ENCODE data around the gene WDR75.
"Not testable (repeated sequence)": the region's sequence is repeated elsewhere in the genome, so short reads cannot be mapped to it uniquely, and the experiment has no call there.

The WDR75 gene

DNA sequence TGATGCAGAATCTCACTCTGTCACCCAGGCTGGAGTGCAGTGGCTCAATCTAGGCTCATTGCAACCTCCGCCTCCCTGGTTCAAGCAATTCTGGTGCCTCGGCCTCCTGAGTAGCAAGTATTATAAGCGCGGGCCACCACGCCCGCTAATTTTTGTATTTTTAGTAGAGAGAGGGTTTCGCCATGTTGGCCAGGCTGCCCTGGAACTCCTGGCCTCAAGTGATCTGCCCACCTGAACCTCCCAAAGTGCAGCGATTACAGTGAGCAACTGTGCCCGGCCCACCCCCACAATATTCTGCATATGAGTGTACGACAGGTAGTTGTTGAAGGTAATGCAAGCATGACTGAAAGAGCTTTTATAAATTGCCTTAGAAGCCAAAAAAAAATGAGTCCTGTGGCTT, 1.2 kb downstream of the WDR75 start:
- no peak for DNase-seq

DNA sequence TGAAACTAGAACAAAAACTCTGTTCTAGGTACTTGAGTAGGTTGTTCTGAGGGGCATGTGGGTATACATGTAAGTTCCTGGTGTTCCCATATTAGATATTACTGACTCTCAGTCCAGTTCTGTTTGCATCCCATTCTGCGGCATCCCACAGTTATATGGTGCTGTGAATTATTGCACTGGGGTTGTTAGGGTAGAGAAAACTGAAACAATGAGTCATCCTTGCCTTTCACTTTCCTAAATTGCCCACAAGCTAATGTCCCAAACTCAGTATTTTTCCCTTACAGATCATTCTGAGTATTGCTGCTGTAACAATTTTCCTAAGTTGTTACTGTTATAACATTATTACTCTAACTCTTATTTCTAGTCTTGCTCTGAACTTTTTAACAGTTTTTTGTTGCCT, 3.0 kb downstream of the WDR75 start:
- no peak for DNase-seq

DNA sequence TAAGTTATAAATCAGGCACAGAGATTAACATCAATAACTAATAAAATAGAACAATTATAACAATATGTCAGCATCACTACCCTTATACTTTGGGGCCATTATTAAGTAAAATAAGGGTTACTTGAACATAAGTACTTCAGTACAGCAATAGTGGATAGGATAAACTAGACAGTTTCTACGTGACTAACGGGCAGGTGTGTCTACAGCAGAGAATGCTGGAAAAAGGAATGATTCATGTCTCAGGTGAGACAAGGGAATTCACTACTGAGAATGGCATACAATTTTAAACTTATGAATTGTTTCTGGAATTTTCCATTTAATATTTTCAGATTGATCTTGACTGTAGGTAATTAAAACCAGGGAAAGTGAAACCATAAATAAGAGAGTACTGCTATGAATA, 5.5 kb downstream of the WDR75 start:
- no peak for DNase-seq

DNA sequence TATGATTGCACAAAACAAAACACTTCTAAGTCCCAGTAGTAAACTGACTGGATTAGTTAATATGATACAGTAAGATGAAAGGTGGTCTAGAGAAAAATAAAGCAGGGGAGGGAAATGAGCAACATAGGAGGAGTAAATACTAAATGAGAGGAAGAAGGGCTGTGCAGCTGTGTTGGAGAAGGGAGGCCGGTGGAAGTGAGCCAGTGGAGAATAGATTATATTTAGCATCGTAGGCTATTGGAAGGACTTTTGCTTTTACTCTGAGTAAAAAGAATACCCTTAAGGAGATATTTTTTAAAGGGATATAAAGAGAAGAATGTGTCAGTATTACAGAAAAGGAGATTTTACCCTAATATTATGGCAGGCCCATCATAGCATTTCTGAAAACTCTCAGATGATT, 12.7 kb downstream of the WDR75 start:
- DNase-seq: no peak

DNA sequence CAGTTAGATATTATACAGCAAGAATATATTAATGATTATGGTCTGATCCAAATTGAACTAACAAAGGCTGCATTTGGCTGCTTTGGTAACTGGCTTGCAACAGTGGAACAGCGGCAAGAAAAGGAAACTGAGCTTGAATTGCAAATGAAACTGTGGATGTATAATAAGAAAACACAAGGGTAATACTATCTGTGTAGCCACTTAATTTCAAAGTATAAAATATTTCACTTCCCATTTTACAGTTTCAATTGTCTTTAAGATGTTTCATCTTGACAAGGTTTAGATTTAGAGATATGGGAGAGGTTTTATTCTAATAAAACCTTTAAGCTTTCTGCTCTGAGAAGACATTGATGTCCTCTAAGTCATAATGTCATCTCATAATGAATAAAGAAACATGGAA, 23.8 kb downstream of the WDR75 start:
- DNase-seq: no peak

DNA sequence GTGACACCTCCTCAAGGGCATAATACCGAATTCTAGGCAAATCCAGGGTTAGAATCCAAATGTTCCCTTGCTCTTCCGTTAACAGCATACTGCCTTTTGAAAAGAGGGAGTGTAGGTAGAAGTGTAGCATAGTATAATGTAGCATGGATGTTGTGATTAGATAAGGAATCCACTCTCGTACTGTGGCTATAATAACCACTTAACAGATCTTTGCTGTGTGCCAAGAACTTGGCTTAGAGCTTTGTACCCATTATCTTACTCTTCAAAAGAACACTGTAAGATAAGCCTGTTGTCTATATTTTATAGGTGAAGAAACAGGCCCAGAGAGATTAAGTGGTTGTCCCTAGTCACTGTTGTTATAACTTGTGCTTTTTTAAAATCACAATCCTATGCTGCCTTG, 24.2 kb downstream of the WDR75 start:
- DNase-seq: no peak

DNA sequence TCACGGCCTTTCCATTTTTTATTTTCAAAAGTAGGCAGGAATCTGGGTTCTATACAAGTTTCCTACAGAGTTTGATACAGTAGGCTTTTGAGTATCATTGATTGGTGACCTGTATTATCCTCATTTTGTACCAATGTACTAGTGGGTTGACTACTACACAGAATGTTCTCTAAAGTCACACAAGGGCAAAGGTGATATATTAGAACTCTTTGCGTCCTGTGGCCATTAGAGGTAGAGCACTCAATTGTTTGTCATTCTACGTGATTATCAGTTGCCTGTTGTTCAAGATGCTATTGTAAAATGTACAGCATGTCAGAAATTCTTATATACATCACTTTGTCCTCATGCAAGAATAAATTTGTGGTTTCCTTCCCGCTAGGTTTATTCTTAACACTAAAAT, 24.8 kb downstream of the WDR75 start:
- no peak for DNase-seq

DNA sequence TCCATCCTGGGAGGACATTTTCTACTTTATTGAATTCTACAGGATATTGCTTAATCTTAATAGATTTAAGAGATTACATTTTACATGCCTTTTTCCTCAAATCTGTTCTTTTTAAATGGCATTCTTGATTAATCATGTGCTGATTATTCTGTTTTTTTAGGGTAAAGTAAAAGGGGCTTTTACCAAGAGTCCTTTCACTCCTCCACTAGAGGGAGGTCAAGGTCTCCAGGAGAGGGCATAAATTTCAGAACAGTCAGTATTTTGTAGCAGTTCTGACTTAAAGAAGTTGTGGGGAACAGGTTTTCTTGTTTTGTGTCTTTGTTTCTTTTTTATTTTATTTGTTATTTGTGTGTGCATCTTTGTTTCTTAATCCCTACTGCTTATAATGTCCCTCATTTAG, 25.4 kb downstream of the WDR75 start:
- no peak for DNase-seq

DNA sequence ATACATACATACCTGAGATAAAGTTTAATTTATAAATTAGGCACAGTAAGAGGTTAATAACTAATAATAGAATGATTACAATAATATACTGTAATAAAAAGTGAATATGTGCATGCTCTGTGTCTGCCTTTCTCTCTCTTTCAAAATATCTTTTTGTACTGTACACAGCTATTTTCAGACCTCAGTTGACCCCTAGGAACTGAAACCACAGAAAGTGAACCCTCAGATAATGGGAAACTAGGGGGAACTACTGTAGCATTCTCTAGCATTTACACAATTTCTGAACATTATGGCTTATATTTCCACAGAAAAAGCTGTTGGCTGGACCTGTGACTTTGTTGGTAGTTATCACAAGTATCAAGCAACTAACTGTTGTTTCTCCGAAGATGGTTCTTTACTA, 25.9 kb downstream of the WDR75 start:
- DNase-seq: no peak

DNA sequence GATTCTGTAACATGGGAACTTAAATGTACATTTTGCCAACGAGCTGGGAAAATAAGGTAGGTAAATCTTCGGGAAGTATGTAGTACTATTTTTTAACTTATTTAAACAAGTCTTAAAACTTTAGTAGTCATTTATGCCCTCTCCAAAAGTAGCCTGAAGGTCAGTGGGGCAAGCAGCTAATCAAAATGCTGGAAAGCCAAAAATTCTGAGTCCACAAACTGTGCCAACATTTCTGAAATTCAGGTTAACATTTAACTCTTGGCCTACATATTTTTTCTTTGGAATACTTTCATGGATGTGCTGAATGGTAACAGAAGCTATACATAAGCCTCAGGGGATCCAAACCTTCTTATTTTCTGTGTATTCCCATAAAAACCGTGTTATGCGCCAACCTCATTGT, 26.3 kb downstream of the WDR75 start:
- DNase-seq: no peak

DNA sequence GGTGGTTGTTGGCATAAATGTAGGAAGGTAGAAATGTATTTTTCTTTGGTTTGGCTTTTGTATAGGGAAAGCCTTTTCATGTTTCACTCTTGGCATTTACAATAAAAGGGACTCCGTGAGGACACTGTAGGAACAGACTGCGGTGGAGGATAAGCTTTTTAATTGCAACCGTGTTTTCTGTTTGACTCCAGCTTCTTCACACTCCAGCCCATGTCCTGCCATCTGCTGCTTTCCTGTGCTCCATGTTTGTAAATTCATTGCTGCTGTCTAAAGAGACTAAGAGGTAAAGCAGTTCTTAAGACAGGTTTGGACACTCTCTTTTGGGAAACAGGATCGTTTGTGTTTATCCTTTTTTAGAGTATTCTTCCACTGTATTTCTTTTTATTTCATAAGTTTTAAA, 33.3 kb downstream of the WDR75 start:
- no peak for DNase-seq

DNA sequence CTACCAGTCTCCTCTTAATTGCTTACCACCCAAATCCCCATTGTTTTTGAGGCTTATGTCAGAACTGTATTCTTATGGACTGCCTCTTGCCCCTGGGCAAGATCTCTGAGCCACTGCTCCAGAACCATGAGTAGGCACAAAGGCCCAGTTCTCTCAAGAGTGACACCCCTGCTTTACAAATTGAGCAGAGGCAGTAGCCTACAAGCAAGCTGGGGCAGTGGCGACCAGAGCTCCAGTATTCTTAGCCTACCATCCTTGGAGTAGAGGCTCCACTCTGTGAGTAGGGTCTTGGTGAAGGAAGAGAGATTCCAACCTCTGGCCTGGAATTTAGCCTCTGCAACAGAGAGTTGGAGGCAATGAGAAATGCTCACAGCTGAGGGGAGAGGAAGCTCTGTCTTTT, 36.5 kb downstream of the WDR75 start:
- no peak for DNase-seq

DNA sequence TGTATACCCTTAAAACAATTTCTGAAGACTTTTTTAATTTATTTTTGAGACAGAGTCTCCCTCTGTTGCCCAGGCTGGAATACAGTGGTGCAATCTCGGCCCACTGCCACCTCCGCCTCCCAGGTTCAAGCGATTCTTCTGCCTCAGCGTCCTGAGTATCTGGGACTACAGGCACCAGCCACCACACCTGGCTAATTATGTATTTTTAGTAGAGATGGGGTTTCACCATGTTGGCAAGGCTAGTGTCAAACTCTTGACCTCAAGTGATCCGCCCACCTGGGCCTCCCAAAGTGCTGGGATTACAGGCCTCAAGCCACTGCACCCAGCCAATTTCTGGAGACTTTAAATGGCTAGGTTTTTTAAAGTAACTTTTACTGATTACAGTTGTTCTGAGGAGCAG, 37.0 kb downstream of the WDR75 start:
- DNase-seq: not testable (repeated sequence)

DNA sequence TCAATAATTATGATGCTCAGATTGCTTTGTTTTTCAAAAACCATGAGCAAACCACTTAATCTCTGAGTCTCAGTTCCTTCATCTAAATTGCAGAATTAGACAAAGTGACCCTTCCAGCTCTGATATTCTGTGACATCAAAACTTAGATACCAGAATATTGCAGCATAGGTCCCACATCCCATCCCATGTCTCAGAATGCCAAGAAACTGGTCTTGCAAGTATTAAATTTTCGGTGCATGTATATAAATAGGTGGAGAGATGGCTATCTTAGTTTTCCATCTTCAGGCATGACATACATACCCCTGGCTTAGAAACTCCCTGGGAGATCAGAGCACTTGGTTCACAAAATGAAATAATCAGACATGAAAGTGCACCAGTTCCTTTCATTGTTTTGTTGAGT, 39.8 kb downstream of the WDR75 start:
- DNase-seq: no peak

DNA sequence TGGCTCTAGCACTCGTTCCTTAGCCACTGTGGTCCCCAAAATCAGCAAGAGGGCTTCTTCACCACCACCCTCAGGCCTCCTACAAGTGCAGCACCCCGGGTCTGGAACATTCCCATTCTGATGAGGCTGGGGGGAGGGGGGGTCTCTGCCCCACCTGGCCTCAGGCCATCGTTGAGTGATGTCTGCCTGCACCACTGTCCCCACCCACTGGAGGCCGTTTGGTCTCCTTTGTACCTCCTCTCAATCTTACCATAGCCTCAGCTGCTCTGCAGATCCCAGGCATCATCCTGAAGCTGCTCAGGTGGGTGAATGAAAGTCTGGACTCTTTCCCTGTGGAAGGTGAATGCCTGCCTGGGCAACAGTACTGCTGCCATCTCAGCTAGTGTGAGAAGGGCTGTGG, 42.3 kb downstream of the WDR75 start:
- DNase-seq: no peak

DNA sequence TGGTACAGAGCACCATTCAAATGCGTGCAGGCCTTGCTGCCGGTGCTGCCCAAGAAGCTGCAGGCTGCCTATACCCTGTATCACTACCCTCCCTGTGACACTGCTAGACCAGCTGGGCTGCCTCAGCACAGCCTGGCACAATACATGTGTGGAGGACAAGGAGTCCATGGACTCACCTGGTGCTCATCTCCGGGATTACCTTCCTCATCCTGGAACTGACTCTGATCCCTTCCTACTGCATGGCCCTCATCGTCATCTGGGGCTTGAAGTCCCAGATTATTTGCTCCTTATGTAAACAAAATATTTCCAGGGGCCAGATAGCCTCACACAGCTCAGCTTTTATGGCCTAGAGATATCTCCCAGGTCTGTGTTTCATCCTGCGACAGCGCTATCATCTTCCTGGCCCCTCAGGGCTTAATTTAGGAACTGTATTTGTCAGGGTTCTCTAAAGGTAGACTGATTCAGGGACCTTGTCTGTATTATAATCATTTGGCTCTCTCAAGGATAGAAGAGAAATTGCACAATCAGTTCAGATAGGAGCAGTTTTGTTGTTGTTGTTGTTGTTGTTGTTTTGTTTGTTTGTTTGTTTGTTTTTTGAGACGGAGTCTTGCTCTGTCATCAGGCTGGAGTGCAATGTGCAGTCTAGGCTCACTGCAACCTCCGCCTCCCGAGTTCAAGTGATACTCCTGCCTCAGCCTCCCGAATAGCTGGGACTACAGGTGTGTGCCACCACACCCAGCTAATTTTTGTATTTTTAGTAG, 42.9 kb downstream of the WDR75 start:
- DNase-seq: no peak

DNA sequence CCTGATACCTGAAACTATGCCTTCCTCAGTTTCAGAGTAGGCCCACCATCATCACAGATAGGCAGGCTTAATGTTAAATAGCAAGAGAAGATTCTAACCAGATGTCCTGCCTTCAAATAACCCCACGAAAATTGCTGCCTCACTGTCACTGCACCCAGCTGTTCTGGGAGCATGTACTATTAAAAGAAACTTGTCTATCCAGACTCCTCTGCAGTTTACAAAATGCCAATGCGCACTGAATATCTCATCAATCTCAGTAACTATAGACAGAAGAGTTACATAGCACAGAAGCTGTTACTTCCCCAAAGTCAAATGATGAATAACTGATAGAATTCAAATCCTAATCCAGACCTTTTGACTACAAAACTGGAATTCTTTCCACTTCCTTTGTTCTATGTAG, 43.9 kb downstream of the WDR75 start:
- DNase-seq: no peak

DNA sequence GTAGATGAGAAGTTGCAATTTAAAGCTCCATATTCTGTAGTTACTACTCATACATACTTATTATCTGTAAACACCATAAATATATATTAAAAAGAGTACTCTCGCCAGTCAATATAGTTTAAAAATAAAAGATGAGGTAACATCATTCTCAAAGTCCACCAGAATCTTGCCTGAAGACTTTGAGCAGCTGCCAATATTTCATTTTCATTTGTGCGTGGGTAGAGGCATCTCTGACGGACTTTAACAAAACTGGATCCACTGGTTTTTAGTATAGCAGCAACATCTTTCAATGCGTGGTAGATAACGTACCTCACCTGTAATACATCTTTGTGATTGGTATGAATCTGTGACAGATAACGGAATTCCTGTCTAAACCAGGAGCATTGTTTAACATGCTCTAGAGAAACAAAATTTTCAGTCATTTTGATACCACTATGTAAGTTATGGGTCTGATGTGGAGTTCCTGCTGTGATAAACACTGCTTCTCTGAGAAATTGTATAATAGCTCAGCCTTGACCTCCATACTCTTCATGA, 45.0 kb downstream of the WDR75 start:
- DNase-seq: no peak

DNA sequence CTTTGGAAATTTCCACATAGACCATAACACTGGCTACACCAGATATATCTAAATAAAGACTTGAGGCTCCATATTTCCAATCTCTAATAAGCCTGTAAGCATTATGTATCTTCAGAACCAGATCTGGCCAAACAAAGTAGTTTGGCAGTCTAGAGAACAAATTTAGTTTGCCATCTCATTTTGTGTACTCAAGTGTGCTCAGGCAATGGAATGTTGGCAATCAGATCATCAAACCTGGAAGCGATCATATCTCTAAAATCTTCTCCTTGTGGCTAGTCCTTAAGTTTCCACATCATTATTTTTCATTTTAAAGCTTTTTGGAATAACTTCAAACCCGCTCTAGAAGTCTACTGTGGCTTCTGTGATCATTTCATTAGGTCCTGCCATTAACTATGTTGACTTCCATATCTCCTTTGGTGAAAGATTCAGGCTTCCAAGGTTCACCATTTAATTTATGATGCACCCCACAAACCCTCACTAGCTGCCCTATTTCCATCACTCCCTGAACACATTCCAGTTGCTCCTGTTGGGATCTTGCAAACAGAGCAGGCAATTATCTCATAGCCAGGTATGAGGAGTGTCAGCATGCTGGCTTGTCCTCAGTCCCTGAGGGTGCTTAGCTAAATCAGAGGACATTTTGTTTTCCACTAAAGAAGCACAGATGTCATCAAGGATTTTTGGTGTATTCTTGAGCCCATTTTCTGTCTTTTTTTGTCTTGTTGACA, 46.2 kb downstream of the WDR75 start:
- DNase-seq: no peak

DNA sequence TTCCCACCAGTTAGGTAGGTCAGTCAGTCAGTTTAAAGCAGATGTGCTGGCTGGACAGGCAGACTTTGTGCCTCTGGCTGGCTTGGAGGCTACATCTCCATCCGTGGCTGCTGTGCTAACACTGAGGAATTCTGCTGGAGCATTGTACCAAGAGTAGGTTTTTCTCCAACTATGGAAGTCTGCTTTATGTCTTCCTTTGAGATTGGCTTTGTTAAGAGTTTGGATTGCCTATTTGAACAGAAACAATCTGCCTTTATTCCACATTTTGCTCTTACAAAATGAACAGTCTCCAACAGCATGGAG, 46.7 kb downstream of the WDR75 start:
- DNase-seq: no peak

DNA sequence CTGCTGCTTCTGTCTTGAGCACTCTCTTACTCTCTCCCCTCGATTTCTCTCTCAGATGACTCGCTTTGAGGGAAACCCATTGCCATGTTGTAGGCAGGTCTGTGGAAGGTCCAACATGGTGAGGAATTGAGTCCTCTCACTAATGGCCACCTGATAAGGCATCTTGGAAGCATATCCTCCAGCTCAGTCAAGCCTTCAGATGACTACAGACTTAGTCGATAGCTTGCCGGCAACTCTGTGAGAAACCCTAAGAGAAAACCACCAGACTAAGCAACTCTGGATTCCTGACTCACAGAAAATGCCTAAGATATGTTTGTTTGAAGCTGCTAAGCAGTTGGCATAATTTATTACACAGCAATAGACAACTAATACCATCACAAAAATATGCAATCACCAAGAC, 51.2 kb downstream of the WDR75 start:
- DNase-seq: no peak

DNA sequence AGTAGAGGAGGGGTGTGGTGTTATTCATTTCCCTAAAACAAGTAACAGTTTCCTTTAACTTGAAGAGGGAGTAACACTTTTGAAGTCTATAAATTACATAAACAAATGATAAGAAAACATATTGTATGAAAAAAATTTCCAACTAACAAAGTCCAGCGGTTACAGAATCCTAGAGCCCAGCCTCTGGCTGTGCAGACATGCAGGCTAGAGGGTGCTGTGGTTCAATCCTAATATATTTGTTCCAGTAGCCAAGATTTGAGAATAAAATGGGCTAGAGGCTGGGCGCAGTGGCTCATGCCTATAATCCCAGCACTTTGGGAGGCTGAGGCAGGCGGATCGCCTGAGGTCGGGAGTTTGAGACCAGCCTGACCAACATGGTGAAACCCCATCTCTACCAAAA, 56.9 kb downstream of the WDR75 start:
- DNase-seq: no peak

DNA sequence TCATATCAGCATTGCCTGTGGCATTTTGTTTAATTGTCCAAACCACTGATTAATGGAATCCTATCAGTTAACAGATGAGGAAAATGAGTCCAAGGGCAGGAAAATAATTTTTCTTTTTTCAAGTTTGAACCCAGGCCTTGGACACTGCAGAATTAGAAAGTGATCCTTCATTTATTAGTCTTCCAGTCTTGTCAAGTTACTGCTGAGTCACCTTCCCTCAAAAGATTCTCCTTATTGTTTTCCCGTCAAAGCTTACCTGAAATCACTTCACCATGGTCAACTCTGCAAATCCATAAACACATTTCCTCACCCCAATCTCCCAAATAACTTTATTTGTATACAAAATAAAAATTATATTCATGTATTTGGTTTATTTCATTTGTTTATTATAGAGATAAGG, 57.9 kb downstream of the WDR75 start:
- no peak for DNase-seq

DNA sequence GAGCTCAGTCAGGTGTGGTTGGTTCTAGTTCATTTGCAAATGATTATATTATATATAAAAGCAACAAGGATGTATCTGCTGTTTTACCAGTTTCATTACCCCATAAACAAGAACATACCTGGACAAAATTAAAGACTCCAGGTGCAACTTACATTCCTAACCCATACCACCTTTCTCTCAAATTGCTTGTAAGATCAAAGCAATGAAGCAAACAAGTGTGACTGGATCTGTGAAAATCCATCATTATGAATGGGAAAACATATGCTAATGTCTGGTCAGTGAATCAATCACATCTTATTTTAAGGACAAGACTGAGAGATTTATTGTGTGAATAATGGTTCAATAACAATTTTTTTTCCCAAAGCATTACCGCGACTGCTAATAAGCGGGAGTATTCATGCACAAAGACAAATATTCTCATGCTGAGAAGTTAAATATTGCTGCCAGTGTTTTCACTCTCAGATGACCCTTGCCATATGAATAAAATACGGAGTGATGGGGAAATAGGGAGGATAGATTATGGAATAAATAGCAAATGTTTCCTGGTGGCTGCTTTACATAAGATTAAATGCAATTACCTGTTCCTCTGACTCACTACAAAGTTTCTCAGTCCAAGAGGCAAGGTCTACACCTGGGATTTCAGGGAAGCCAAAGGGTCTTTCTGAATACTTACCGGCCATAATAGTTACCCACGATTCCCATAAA, 59.3 kb downstream of the WDR75 start:
- DNase-seq: no peak
